Upper lobe of right lung (tissue), 1 donor: ENCODE results near the gene CALCA. TPM values are rescaled to one million over a fixed set of nuclear protein-coding genes. Genes with fewer than 3 reads are reported as not detected.

Experiments
- ATAC-seq: fragments of 200-7000 bp; cut with Tn5 transposase; one replicate; pipeline ENCODE4 v1.9.1; 2020; ENCODE audit warnings: mild to moderate bottlenecking, moderate library complexity
- DNase-seq: peaks from one replicate; pipeline ENCODE4 v3.0.0-alpha.2; 2020
- H3K27ac ChIP-seq: fragments of 200-600 bp; one replicate; pipeline ENCODE4 v1.8.0; 2022
- H3K27me3 ChIP-seq: fragments of 200-600 bp; one replicate; pipeline ENCODE4 v1.8.0; 2022; ENCODE audit warnings: mild to moderate bottlenecking
- H3K36me3 ChIP-seq: fragments of 200-600 bp; one replicate; pipeline ENCODE4 v1.8.0; 2022
- H3K4me1 ChIP-seq: fragments of 200-600 bp; one replicate; pipeline ENCODE4 v1.8.0; 2022
- H3K4me3 ChIP-seq: fragments of 200-600 bp; one replicate; pipeline ENCODE4 v1.8.0; 2022; ENCODE audit warnings: mild to moderate bottlenecking
- H3K9me3 ChIP-seq: fragments of 200-600 bp; one replicate; pipeline ENCODE4 v1.8.0; 2022
- intact Hi-C: fragments of 100-400 bp; cut with DNase I; formaldehyde crosslinking; loops from one replicate; pipeline ENCODE4 v1.11.0; 2022
- total RNA-seq: library from RNA; stranded (reverse); fragmentation: NEBNext Ultra II Directional; extraction: Animal tissue kit (Norgen Biotek cat#: 25700); gene quantifications from one replicate; pipeline ENCODE4 v1.2.1, GENCODE V29; 2021
- TF ChIP-seq, protein P1 (sequence below): fragments of 200-600 bp; IDR thresholded peaks from one replicate; pipeline ENCODE4 v1.8.0; 2022; ENCODE audit warnings: antibody characterized with exemption
- donor health status: DM: no; HTN: yes; CAD: no; lungs with severe emphysema.

Gene CALCA
- total RNA-seq, 1 donor from 2014 or later = not detected

DNA sequence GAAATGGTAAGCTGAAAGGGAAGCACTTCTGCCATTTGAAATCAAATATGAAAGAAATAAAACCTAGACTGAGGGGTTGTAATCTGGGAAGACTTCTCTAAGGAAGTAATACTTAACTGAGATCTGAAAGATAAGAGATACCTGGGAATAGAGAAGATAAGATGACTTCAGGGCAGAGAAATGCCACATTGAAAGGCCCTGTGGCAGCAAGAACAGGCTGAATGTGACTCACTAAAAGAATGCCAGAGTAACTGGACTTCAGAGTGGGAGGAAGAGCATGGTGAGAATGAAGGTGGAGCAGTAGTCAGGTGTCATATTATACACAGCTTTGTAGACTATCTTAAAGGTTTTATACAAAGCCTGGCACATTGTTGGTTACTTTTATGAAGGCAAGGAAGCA lies 17.6 kb downstream of the CALCA start:
- H3K4me1 ChIP-seq = no peaks in the 10 kb centered on the region
- no peak for ATAC-seq
- no peaks in the 10 kb centered on the region for H3K27me3 ChIP-seq
- DNase-seq = no peak
- H3K36me3 ChIP-seq = no peaks in the 10 kb centered on the region
- TF ChIP-seq, protein P1, sequence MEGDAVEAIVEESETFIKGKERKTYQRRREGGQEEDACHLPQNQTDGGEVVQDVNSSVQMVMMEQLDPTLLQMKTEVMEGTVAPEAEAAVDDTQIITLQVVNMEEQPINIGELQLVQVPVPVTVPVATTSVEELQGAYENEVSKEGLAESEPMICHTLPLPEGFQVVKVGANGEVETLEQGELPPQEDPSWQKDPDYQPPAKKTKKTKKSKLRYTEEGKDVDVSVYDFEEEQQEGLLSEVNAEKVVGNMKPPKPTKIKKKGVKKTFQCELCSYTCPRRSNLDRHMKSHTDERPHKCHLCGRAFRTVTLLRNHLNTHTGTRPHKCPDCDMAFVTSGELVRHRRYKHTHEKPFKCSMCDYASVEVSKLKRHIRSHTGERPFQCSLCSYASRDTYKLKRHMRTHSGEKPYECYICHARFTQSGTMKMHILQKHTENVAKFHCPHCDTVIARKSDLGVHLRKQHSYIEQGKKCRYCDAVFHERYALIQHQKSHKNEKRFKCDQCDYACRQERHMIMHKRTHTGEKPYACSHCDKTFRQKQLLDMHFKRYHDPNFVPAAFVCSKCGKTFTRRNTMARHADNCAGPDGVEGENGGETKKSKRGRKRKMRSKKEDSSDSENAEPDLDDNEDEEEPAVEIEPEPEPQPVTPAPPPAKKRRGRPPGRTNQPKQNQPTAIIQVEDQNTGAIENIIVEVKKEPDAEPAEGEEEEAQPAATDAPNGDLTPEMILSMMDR = no peak
- intact Hi-C loops = no loop called here
- no peak overlapping the region for H3K4me3 ChIP-seq
- no peak overlapping the region for H3K27ac ChIP-seq
- H3K9me3 ChIP-seq = no peaks in the 10 kb centered on the region

DNA sequence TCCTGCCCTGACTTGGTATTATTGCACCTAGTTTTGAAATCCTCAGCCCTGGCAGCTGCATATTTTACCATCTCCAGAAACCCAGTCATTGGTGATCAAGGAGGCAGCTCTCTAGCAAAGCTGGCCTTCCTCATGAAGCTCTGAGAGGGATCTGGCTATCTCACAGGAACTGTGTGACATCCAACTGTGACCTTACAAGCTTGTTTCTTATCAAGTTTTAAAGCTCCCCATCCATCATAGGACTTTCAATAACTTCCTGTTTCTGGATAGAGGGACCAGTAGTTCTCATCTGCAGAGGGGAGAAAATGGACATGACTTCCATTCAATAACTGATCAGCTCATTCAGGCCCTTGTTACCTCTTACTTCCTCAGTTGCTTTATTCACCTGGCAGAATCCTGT lies 18.2 kb downstream of the CALCA start:
- H3K27ac ChIP-seq = no peak overlapping the region
- intact Hi-C loops = no loop called here
- no peaks in the 10 kb centered on the region for H3K4me1 ChIP-seq
- ATAC-seq (no peak), DNase-seq (no peak)
- H3K9me3 ChIP-seq = no peaks in the 10 kb centered on the region
- TF ChIP-seq, protein P1 = no peak
- H3K36me3 ChIP-seq = no peaks in the 10 kb centered on the region
- no peaks in the 10 kb centered on the region for H3K27me3 ChIP-seq
- H3K4me3 ChIP-seq = no peak overlapping the region

DNA sequence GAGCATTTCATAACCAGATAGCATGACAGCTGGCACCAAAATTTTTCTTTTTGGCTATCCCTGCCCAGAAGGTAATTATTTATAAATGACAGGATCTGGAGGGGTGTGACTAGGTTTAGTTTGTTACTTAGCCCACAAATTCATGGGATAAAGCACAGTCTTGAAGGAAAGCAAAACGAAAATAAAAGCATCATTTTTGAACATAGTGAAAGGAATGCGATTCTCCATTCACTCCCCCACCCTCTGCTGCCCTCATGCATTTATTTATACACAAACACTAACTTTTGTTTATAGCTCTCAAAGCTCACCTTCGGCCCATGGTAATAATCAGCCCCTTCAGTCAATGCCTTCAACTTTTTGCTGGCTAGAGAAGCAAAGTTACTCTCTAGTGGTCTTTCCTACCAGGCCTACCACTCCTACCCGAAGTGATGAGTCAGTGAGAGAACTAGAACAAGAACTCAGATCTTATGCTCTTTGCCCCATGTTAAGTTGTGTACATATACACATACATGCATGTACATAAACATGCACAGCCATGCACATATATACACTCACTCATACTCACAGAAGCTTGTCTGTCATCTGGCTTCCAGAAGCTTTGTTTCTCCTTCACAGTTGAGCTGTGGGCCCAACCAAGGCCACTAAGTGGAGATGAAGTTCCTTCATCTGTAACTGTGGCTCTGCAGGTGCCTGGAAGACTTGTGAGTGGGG lies 22.6 kb downstream of the CALCA start:
- Histone ChIP-seq H3K4me3 (no peak overlapping the region), H3K27me3 (no peaks in the 10 kb centered on the region), H3K4me1 (no peaks in the 10 kb centered on the region), H3K36me3 (no peaks in the 10 kb centered on the region), H3K27ac (no peak overlapping the region), H3K9me3 (no peaks in the 10 kb centered on the region)
- TF ChIP-seq, protein P1 = no peak
- no peak for ATAC-seq
- no peak for DNase-seq
- intact Hi-C loops = no loop called here

DNA sequence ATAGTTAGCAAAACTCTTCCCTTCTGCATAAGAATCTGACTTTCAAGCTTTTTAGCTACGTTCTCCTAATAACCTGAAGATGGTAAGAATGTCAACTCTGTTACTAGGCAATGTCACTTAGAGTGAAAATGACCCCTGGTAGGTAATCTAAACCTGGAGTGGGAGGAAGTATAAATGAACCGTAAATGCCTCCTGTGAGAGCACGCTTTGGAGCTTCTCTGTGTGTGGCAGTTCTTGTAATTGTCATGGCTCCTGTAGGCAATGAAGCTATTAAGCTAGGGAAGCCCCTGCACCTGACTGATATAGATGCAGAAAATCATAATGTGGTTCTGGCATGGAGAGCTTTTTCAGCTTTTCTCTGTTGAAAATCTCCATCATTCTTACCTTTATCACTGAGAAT lies 29.4 kb downstream of the CALCA start:
- H3K9me3 ChIP-seq = no peaks in the 10 kb centered on the region
- TF ChIP-seq, protein P1 = no peak
- H3K36me3 ChIP-seq = no peaks in the 10 kb centered on the region
- no peak overlapping the region for H3K27ac ChIP-seq
- ATAC-seq = no peak
- intact Hi-C loops = no loop called here
- no peaks in the 10 kb centered on the region for H3K4me1 ChIP-seq
- no peak for DNase-seq
- H3K4me3 ChIP-seq = no peak overlapping the region
- no peaks in the 10 kb centered on the region for H3K27me3 ChIP-seq

DNA sequence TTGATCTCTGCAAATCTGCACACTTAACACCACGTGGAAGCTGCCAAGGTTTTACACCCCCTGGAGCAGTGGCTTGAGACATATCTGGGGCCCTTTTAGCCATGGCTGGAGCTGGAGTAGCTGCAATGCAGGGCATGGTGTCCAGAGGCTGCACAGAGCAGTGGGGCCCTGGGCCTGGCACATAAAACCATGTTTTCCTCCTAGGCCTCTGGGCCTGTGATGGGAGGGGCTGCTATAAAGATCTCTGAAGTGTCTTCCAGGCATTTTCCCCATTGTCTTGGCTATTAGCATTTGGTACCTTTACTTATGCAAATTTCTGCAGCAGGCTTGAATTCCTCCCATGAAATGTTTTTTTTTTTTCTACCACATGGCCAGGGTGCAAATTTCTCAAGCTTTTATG lies 33.2 kb downstream of the CALCA start:
- Histone ChIP-seq H3K27me3 (no peaks in the 10 kb centered on the region), H3K27ac (no peak overlapping the region), H3K4me3 (no peak overlapping the region), H3K4me1 (no peaks in the 10 kb centered on the region), H3K36me3 (no peaks in the 10 kb centered on the region), H3K9me3 (no peaks in the 10 kb centered on the region)
- TF ChIP-seq, protein P1 = no peak
- intact Hi-C loops = no loop called here
- DNase-seq (no peak), ATAC-seq (no peak)
